GM12865 (cell line): ENCODE measurements around the gene CEP164.
A peak's percentile ranks its signal among the peaks of the same experiment; 100 is the strongest.

Experiments
- DNase-seq: peaks from one replicate; pipeline ENCODE4 v3.0.0; 2010; ENCODE audit warnings: low read depth
- H3K4me3 ChIP-seq: 2 replicates; pipeline ENCODE4 v1.5.1; 2011; ENCODE audit warnings: mild to moderate bottlenecking, low read depth, low read length, control low read depth
- CTCF ChIP-seq: IDR thresholded peaks from 2 replicates; pipeline ENCODE4 v1.5.1; 2011; ENCODE audit warnings: low read length, control low read depth, low read depth, inconsistent platforms; ENCODE audit not compliant: insufficient read depth; ENCODE audit errors: missing control alignments

CEP164 gene

GRCh38 chr11:117328375-117329010 is 839 bp downstream of the CEP164 start:
- peak; percentile 29 for DNase-seq
- TF ChIP-seq CTCF: no peak

GRCh38 chr11:117332843-117333242 is 5.2 kb downstream of the CEP164 start:
- no peak for DNase-seq
- H3K4me3 ChIP-seq: no peak overlapping the region
- TF ChIP-seq CTCF: no peak

More at GRCh38 chr11:117328375-117329010, 839 bp downstream of the CEP164 start:
- H3K4me3 ChIP-seq: peak overlapping the region; percentile 89

GRCh38 chr11:117333917-117334316 is 6.3 kb downstream of the CEP164 start:
- no peak for TF ChIP-seq CTCF
- H3K4me3 ChIP-seq: no peak overlapping the region
- DNase-seq: no peak

- no peak for TF ChIP-seq CTCF
- DNase-seq: no peak
- no peak overlapping the region for H3K4me3 ChIP-seq
These were observed 7.2 kb downstream of the CEP164 start for GRCh38 chr11:117334896-117335295.

GRCh38 chr11:117335399-117335798 is 7.7 kb downstream of the CEP164 start:
- no peak overlapping the region for H3K4me3 ChIP-seq
- no peak for DNase-seq
- TF ChIP-seq CTCF: no peak

GRCh38 chr11:117337076-117337475 is 9.4 kb downstream of the CEP164 start:
- TF ChIP-seq CTCF: no peak
- DNase-seq: no peak
- no peak overlapping the region for H3K4me3 ChIP-seq

- DNase-seq: no peak
- TF ChIP-seq CTCF: no peak
- H3K4me3 ChIP-seq: no peak overlapping the region
These were observed 17.4 kb downstream of the CEP164 start for GRCh38 chr11:117345039-117345438.
